Left ventricle myocardium inferior (tissue), 1 donor: ENCODE measurements around the gene FIBCD1. TPM values are rescaled to one million over a fixed set of nuclear protein-coding genes. Genes with fewer than 3 reads are reported as not detected.

Experiments
- DNase-seq: peaks from one replicate; pipeline ENCODE4 v3.0.0-alpha.2; 2020
- H3K27ac ChIP-seq: fragments of 200-600 bp; replicated peaks from 2 replicates; pipeline ENCODE4 v1.8.0; 2021
- H3K27me3 ChIP-seq: fragments of 200-600 bp; 2 replicates; pipeline ENCODE4 v1.8.0; 2021; ENCODE audit warnings: low read depth
- H3K36me3 ChIP-seq: fragments of 200-600 bp; 2 replicates; pipeline ENCODE4 v1.8.0; 2021
- H3K4me1 ChIP-seq: fragments of 200-600 bp; 2 replicates; pipeline ENCODE4 v1.8.0; 2021
- H3K4me3 ChIP-seq: fragments of 200-600 bp; 2 replicates; pipeline ENCODE4 v1.8.0; 2021; ENCODE audit warnings: mild to moderate bottlenecking, moderate library complexity
- H3K9me3 ChIP-seq: fragments of 200-600 bp; replicated peaks from 2 replicates; pipeline ENCODE4 v1.8.0; 2021
- intact Hi-C: fragments of 100-400 bp; cut with micrococcal nuclease; formaldehyde crosslinking; loops from one replicate; pipeline ENCODE4 v1.11.0; 2022
- total RNA-seq: library from RNA; stranded (reverse); fragmentation: NEBNext Ultra II Directional; extraction: Animal tissue kit (Norgen Biotek cat#: 25700); gene quantifications from one replicate; pipeline ENCODE4 v1.2.1, GENCODE V29; 2021
- TF ChIP-seq, protein P1 (sequence below): fragments of 200-600 bp; IDR thresholded peaks from 2 replicates; pipeline ENCODE4 v1.8.0; 2021; ENCODE audit warnings: antibody characterized with exemption, mild to moderate bottlenecking, borderline replicate concordance
- donor health status: DM: no; HTN: yes; CAD: no; lungs with severe emphysema.

The FIBCD1 gene
- total RNA-seq, 1 donor from 2014 or later: 0.58 TPM

DNA sequence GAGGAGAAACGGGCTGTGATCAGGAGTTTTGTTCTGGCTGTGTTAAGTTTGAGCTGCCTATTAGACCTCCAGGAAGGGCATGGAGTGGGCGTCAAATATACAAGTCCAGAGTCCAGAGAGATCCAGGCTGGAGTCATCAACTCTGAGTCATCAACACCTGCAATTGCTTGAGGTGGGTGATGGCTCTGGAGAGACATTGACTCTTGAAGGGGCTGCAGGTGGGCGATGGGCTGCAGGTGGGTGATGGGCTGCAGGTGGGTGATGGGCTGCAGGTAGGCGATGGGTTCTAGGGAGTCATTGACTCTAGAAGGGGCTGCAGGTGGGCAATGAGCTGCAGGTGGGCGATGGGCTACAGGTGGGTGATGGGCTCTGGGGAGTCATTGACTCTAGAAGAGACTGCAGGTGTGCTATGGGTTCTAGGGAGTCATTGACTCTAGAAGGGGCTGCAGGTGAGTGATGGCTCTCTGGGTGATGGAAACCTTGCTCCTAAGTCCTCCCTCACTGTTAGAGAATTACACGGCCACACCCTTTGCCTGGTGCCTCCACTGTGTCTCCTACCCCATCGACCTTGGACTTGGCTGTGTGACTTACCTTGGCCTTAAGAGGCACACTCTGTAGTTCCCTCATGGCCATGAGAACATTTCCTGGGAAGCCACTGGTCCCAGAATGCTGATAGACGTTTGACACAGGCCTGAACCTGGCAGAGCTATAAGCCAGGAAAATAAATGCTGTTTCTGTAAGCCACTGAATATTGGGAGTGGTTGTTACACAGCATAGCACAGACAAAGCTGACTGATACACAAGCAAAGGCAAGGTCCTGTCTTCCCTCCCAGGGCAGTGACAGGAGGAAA is 10.4 kb upstream of the FIBCD1 start:
- H3K9me3 ChIP-seq: peaks cover 6% of the 10 kb centered on the region
- H3K36me3 ChIP-seq: no peaks in the 10 kb centered on the region
- H3K27ac ChIP-seq: no peak overlapping the region
- TF ChIP-seq, protein P1, sequence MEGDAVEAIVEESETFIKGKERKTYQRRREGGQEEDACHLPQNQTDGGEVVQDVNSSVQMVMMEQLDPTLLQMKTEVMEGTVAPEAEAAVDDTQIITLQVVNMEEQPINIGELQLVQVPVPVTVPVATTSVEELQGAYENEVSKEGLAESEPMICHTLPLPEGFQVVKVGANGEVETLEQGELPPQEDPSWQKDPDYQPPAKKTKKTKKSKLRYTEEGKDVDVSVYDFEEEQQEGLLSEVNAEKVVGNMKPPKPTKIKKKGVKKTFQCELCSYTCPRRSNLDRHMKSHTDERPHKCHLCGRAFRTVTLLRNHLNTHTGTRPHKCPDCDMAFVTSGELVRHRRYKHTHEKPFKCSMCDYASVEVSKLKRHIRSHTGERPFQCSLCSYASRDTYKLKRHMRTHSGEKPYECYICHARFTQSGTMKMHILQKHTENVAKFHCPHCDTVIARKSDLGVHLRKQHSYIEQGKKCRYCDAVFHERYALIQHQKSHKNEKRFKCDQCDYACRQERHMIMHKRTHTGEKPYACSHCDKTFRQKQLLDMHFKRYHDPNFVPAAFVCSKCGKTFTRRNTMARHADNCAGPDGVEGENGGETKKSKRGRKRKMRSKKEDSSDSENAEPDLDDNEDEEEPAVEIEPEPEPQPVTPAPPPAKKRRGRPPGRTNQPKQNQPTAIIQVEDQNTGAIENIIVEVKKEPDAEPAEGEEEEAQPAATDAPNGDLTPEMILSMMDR: no peak
- no peaks in the 10 kb centered on the region for H3K4me1 ChIP-seq
- intact Hi-C loops: loop anchor here (10.0 kb wide), 1 partner anchor 245 kb away; no protein-coding TSS in a partner anchor
- no peak for DNase-seq
- peaks cover 52% of the 10 kb centered on the region for H3K27me3 ChIP-seq
- no peak overlapping the region for H3K4me3 ChIP-seq

DNA sequence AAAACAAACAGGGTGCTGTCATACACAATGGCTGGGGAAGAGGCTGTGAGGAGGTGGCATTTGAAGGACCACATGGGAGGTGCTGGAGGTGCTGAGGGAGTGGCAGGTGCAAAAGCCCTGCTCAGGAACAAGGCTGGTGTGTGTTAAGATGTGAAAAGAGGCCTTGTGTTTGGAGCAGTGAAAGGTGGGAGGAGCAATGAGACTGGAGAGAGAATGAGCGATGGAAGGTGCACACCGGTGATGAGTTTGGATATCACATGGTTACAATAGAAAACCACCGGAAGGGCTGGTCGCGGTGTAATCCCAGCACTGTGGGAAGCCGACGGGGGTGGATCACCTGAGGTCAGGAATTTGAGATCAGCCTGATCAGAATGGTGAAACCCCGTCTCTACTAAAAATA is 9.2 kb upstream of the FIBCD1 start:
- intact Hi-C loops: loop anchor here (10.0 kb wide), 1 partner anchor 243 kb away; no protein-coding TSS in a partner anchor
- H3K36me3 ChIP-seq: no peaks in the 10 kb centered on the region
- DNase-seq: no peak
- peaks cover 50% of the 10 kb centered on the region for H3K27me3 ChIP-seq
- H3K4me1 ChIP-seq: no peaks in the 10 kb centered on the region
- TF ChIP-seq, protein P1: no peak
- no peak overlapping the region for H3K27ac ChIP-seq
- peaks cover 6% of the 10 kb centered on the region for H3K9me3 ChIP-seq
- no peak overlapping the region for H3K4me3 ChIP-seq

DNA sequence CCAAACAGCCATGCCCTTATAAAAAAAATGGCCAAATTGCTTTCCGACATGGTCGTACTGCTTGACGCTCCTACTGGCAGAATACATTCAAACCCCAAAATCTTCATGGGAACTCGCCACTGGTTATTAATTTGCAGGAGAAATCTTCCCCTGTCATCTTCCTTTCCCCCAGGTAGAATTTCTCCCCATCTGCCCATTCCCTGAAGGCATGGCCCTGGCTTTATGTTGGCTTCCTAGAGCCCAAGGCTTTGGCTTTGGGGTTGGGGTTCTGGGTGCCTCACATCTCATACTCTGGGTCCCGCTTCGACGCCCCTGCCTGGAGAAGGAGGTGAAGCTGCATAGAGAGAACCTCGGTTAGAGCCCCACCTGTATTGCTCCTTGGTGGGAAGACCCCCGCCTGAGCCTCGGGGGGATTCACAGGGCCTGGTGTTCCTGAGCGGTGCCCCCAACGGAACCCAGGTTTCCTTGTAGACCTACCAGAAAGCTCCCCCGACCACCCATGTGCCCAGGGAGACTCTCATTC is 8.6 kb upstream of the FIBCD1 start:
- intact Hi-C loops: loop anchor here (10.0 kb wide), 1 partner anchor 243 kb away; no protein-coding TSS in a partner anchor
- Histone ChIP-seq H3K9me3 (peaks cover 6% of the 10 kb centered on the region), H3K36me3 (no peaks in the 10 kb centered on the region), H3K27ac (no peak overlapping the region), H3K27me3 (peaks cover 51% of the 10 kb centered on the region), H3K4me3 (no peak overlapping the region), H3K4me1 (no peaks in the 10 kb centered on the region)
- TF ChIP-seq, protein P1: no peak
- DNase-seq: no peak

DNA sequence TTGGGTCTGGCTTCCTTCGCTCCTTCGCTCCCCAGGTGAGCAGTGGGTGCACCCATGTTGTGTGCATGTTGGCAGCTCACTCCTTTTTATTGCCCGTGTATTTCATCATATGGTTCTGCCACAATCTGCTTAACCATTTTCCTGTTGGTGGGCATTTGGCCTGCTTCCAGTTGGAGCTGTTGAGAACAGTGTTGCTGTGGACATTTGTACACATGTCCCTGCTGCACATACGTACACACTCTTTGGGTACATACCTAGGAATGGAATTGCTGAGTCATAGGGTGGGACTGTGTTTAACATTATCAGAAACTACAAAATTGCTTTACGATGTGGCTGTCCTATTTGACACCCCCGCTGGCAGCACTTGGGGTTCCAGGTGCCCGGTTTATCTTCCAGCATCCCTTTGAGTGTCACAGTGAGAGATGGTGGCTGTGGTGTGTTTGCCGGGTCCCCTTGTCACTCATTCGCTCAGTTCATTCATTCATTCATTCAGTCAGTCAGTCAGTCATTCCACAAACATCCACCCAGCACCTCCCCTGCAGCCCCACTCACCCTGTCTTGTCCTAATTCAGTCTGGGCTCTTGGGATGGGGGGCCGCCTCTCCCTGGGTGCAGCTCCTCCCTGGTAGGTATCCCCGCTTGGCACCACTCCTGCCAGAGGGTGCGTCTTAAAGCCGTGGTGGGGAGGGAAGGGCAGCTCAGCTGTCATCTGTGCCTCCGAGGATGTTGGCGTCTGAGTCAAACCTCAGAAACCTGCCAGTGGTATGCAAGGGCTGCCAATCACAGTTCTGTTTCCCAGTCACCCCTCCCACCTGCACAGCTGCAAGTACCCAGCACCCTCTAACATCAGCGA is 7.9 kb upstream of the FIBCD1 start:
- no peak for DNase-seq
- TF ChIP-seq, protein P1: no peak
- H3K27me3 ChIP-seq: peaks cover 57% of the 10 kb centered on the region
- H3K36me3 ChIP-seq: no peaks in the 10 kb centered on the region
- intact Hi-C loops: loop anchor here (10.0 kb wide), 1 partner anchor 242 kb away; no protein-coding TSS in a partner anchor
- no peak overlapping the region for H3K4me3 ChIP-seq
- no peaks in the 10 kb centered on the region for H3K4me1 ChIP-seq
- no peak overlapping the region for H3K27ac ChIP-seq
- H3K9me3 ChIP-seq: peaks cover 6% of the 10 kb centered on the region

DNA sequence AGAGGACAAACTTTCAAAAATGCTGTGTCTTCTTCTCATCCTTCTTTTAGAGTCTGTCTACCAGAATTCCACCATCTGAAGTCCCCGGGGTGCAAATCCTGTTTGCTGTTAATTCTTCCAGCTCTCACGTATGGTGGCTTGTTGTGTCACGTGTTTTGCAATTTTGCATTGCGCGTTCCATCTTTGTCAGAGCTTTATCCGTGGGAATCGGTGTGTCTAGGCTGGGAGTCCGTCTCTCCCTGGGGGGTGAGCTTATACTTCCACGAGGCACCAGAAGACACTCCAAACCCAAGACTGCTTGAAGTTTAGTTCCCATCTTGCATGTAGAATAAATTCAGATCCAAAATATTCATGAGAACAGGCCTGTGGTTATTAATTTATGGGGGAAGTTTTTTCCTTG is 6.1 kb upstream of the FIBCD1 start:
- peaks cover 73% of the 10 kb centered on the region for H3K27me3 ChIP-seq
- H3K36me3 ChIP-seq: no peaks in the 10 kb centered on the region
- TF ChIP-seq, protein P1: no peak
- no peak overlapping the region for H3K4me3 ChIP-seq
- no peak overlapping the region for H3K27ac ChIP-seq
- peaks cover 6% of the 10 kb centered on the region for H3K9me3 ChIP-seq
- intact Hi-C loops: loop anchor here (10.0 kb wide), 1 partner anchor 240 kb away; no protein-coding TSS in a partner anchor
- peaks cover 8% of the 10 kb centered on the region for H3K4me1 ChIP-seq
- DNase-seq: no peak
